ENCODE measurements around the gene COX15.

Gene COX15

GRCh38 chr10:99732033-99732842 is at the start of gene COX15, which contains the start of gene CUTC:
TSS of gene COX15 (minus strand) at chr10:99732127. CDS start at chr10:99732049, 78 bp downstream.
TSS of gene CUTC (plus strand) at chr10:99732234. CDS start at chr10:99732349, 115 bp downstream.
- Histone ChIP-seq H3K79me2 (ENCODE audit: insufficient read depth, low read length) (peaks cover 6% of the 10 kb centered on the region), H2AFZ (ENCODE audit: low read length) (no peak within 1 kb of the TSS), H3K36me3 (ENCODE audit: insufficient read depth, low read length) (peaks cover 26% of the 10 kb centered on the region), H3K4me1 (ENCODE audit: insufficient read depth, low read length, severe bottlenecking) (peaks cover 15% of the 10 kb centered on the region), H3K4me2 (ENCODE audit: low read length) (peak within 1 kb of the TSS; percentile 70), H3F3A (ENCODE audit: insufficient read depth, low read length) (no peaks in the 10 kb centered on the region), H3K9me2 (ENCODE audit: low read depth, low read length) (no peaks in the 10 kb centered on the region), H3K9ac (ENCODE audit: low read length) (peak within 1 kb of the TSS; percentile 91), H3K27ac (ENCODE audit: low read depth, low read length, poor library complexity, severe bottlenecking) (peak within 1 kb of the TSS; percentile 57), H3K9me3 (ENCODE audit: low read length) (no peaks in the 10 kb centered on the region), H4K20me1 (ENCODE audit: insufficient read depth, low read length) (no peaks in the 10 kb centered on the region), H3K27me3 (ENCODE audit: insufficient read depth, low read length) (no peaks in the 10 kb centered on the region), H3K4me3 (ENCODE audit: low read depth, low read length, poor library complexity, severe bottlenecking) (peak within 1 kb of the TSS; percentile 91)
- TF ChIP-seq EZH2 (IDR thresholded peaks at IDR 0.05; ENCODE audit: borderline replicate concordance, low read length) (no peak), CTCF (IDR thresholded peaks at IDR 0.05; ENCODE audit: low read length) (peak; percentile 13; the same call in 1 of the 2 replicates)

- peaks cover 8% of the 10 kb centered on the region for H3K4me1 ChIP-seq (ENCODE audit: insufficient read depth, low read length, severe bottlenecking)
- H3F3A ChIP-seq (ENCODE audit: insufficient read depth, low read length), result no peaks in the 10 kb centered on the region
- no peaks in the 10 kb centered on the region for H4K20me1 ChIP-seq (ENCODE audit: insufficient read depth, low read length)
- H3K4me2 ChIP-seq (ENCODE audit: low read length), result no peak overlapping the region
- H3K9me2 ChIP-seq (ENCODE audit: low read depth, low read length), result no peaks in the 10 kb centered on the region
- no peak for TF ChIP-seq EZH2 (IDR thresholded peaks at IDR 0.05; ENCODE audit: borderline replicate concordance, low read length)
- TF ChIP-seq CTCF (IDR thresholded peaks at IDR 0.05; ENCODE audit: low read length), result no peak
- H2AFZ ChIP-seq (ENCODE audit: low read length), result no peak overlapping the region
- H3K9ac ChIP-seq (ENCODE audit: low read length), result no peak overlapping the region
- H3K36me3 ChIP-seq (ENCODE audit: insufficient read depth, low read length), result no peaks in the 10 kb centered on the region
- H3K4me3 ChIP-seq (ENCODE audit: low read depth, low read length, poor library complexity, severe bottlenecking), result no peak overlapping the region
- no peaks in the 10 kb centered on the region for H3K27me3 ChIP-seq (ENCODE audit: insufficient read depth, low read length)
- H3K27ac ChIP-seq (ENCODE audit: low read depth, low read length, poor library complexity, severe bottlenecking), result no peak overlapping the region
- H3K79me2 ChIP-seq (ENCODE audit: insufficient read depth, low read length), result no peaks in the 10 kb centered on the region
- no peaks in the 10 kb centered on the region for H3K9me3 ChIP-seq (ENCODE audit: low read length)
Observed at GRCh38 chr10:99779335-99779734, 47.4 kb upstream of the COX15 start.

GRCh38 chr10:99777918-99778714 is 46.2 kb upstream of the COX15 start:
- Histone ChIP-seq H3K9ac (ENCODE audit: low read length) (no peak overlapping the region), H3K27ac (ENCODE audit: low read depth, low read length, poor library complexity, severe bottlenecking) (no peak overlapping the region), H3K4me3 (ENCODE audit: low read depth, low read length, poor library complexity, severe bottlenecking) (no peak overlapping the region), H3K36me3 (ENCODE audit: insufficient read depth, low read length) (no peaks in the 10 kb centered on the region), H3K9me3 (ENCODE audit: low read length) (no peaks in the 10 kb centered on the region), H3K4me2 (ENCODE audit: low read length) (no peak overlapping the region), H3K9me2 (ENCODE audit: low read depth, low read length) (no peaks in the 10 kb centered on the region), H3K27me3 (ENCODE audit: insufficient read depth, low read length) (no peaks in the 10 kb centered on the region), H4K20me1 (ENCODE audit: insufficient read depth, low read length) (no peaks in the 10 kb centered on the region), H3K4me1 (ENCODE audit: insufficient read depth, low read length, severe bottlenecking) (peaks cover 8% of the 10 kb centered on the region), H3F3A (ENCODE audit: insufficient read depth, low read length) (no peaks in the 10 kb centered on the region), H3K79me2 (ENCODE audit: insufficient read depth, low read length) (no peaks in the 10 kb centered on the region), H2AFZ (ENCODE audit: low read length) (no peak overlapping the region)
- no peak for TF ChIP-seq CTCF (IDR thresholded peaks at IDR 0.05; ENCODE audit: low read length)
- TF ChIP-seq EZH2 (IDR thresholded peaks at IDR 0.05; ENCODE audit: borderline replicate concordance, low read length), result no peak

All from OCI-LY1 (cell line).